MCF 10A (cell line): ENCODE data around the gene TRANK1. TPM values are rescaled to one million over a fixed set of nuclear protein-coding genes. Genes with fewer than 3 reads are reported as not detected.

Source experiments
- BruUV-seq: library from RNA; stranded (reverse); fragments of 400-500 nt; replicated peaks from 2 replicates; lab custom pipeline; 2021; lab: Mats Ljungman, UMichigan
- CTCF ChIA-PET: fragments of 300-600 bp; sonication (Branson Sonifier 250); formaldehyde crosslinking; extraction: SDS; loops from one replicate; lab custom pipeline; 2021; ENCODE audit warnings: antibody characterized with exemption, inconsistent platforms; lab: Yijun Ruan, JAX
- POLR2A ChIA-PET: fragments of 300-600, 350-650 bp; sonication (Branson Sonifier 250); formaldehyde crosslinking; extraction: SDS; loops from one replicate; lab custom pipeline; 2020; ENCODE audit warnings: antibody characterized with exemption, inconsistent platforms; lab: Yijun Ruan, JAX
- DNase-seq: peaks from one replicate; pipeline ENCODE4 v3.0.0-alpha.2; 2018; ENCODE audit not compliant: unreplicated experiment
- H3K27ac Mint-ChIP-seq: one replicate; pipeline ENCODE4 v1.8.0; 2022; ENCODE audit warnings: mild to moderate bottlenecking, low read depth, mixed read lengths; ENCODE audit not compliant: unreplicated experiment
- H3K27me3 Mint-ChIP-seq: one replicate; pipeline ENCODE4 v1.8.0; 2022; ENCODE audit warnings: mixed read lengths; ENCODE audit not compliant: insufficient read depth, unreplicated experiment
- H3K36me3 Mint-ChIP-seq: one replicate; pipeline ENCODE4 v1.8.0; 2022; ENCODE audit warnings: mild to moderate bottlenecking, moderate library complexity, mixed read lengths; ENCODE audit not compliant: insufficient read depth, unreplicated experiment
- H3K4me1 Mint-ChIP-seq: one replicate; pipeline ENCODE4 v1.8.0; 2022; ENCODE audit warnings: mixed read lengths; ENCODE audit not compliant: insufficient read depth, unreplicated experiment
- H3K4me3 Mint-ChIP-seq: one replicate; pipeline ENCODE4 v1.8.0; 2022; ENCODE audit warnings: mild to moderate bottlenecking, moderate library complexity, mixed read lengths; ENCODE audit not compliant: unreplicated experiment
- H3K9me3 Mint-ChIP-seq: one replicate; pipeline ENCODE4 v1.8.0; 2022; ENCODE audit warnings: mixed read lengths; ENCODE audit not compliant: unreplicated experiment
- intact Hi-C: fragments of 100-400 bp; cut with micrococcal nuclease; formaldehyde crosslinking; loops from 2 replicates; pipeline ENCODE4 v1.14.1; 2022
- total RNA-seq: library from RNA; stranded (reverse); gene quantifications from 2 replicates; pipeline ENCODE4 v1.2.3, GENCODE V29; 2022
- TF ChIP-seq, protein P1 (sequence below): fragments of 200-600 bp; IDR thresholded peaks from one replicate; pipeline ENCODE4 v1.8.0; 2022; ENCODE audit warnings: antibody characterized with exemption, mild to moderate bottlenecking; ENCODE audit not compliant: unreplicated experiment

The TRANK1 gene
- total RNA-seq, 1 experiment from 2014 or later, result 4.7 TPM

DNA sequence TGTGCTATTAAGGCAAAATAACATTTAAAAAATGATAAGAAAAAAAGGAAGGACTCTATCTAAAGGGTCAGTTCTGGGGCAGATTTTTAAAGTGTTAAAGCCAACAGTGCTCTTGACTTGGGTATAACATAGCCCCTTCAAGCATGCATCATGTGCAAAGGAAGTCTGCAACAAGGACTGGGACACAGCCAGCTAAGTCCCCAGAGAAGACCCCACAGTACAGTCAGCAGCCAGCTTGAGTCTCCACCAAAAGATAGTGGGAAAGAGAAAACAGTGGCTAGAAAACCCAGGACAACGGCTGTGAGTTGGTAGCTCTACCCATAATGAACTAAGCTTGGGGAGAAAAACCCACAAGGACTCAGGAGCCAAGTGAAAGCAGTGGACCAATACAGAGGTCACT is 94.1 kb downstream of the TRANK1 start:
- Mint-ChIP-seq H3K36me3 (peaks cover 7% of the 10 kb centered on the region), H3K4me1 (no peaks in the 10 kb centered on the region), H3K4me3 (no peak overlapping the region), H3K9me3 (no peaks in the 10 kb centered on the region), H3K27ac (no peak overlapping the region), H3K27me3 (no peaks in the 10 kb centered on the region)
- ChIA-PET CTCF (interaction anchor here (1.0 to 2.3 kb wide), 2 partner anchors 18 to 122 kb away, joined by 4 to 10 read pairs; no protein-coding TSS in a partner anchor), POLR2A (no interaction called here)
- intact Hi-C loops, result no loop called here
- DNase-seq, result no peak
- TF ChIP-seq, protein P1, sequence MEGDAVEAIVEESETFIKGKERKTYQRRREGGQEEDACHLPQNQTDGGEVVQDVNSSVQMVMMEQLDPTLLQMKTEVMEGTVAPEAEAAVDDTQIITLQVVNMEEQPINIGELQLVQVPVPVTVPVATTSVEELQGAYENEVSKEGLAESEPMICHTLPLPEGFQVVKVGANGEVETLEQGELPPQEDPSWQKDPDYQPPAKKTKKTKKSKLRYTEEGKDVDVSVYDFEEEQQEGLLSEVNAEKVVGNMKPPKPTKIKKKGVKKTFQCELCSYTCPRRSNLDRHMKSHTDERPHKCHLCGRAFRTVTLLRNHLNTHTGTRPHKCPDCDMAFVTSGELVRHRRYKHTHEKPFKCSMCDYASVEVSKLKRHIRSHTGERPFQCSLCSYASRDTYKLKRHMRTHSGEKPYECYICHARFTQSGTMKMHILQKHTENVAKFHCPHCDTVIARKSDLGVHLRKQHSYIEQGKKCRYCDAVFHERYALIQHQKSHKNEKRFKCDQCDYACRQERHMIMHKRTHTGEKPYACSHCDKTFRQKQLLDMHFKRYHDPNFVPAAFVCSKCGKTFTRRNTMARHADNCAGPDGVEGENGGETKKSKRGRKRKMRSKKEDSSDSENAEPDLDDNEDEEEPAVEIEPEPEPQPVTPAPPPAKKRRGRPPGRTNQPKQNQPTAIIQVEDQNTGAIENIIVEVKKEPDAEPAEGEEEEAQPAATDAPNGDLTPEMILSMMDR, result no peak
- BruUV-seq, result no TSS peak

DNA sequence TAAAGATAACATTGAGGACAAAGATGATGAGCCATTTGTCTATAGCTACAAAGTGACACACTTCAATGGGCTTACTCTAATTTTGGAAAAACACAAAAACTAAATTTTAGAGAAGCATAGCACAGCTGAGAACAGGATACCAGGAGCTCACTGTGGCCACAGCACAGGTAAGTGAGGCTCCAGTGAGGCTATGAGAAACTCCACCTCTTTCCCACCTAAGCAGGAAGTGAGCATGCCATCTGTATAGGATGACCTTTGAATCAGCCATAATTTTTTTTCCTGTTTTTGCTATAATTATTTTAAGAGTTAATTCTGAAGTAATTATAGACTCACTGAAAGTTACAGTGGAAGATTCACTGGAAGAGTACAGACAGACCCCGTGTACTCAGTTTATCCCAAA is 98.4 kb downstream of the TRANK1 start:
- ChIA-PET CTCF (interaction anchor here (0.5 to 4.6 kb wide), 8 partner anchors 10 to 111 kb away, joined by 3 to 18 read pairs (median 3); no protein-coding TSS in a partner anchor), POLR2A (interaction anchor here (0.9 kb wide), 1 partner anchor 112 kb away, joined by 3 read pairs; no protein-coding TSS in a partner anchor)
- peaks cover 5% of the 10 kb centered on the region for H3K9me3 Mint-ChIP-seq
- H3K27me3 Mint-ChIP-seq, result no peaks in the 10 kb centered on the region
- no peak for DNase-seq
- no TSS peak for BruUV-seq
- no peaks in the 10 kb centered on the region for H3K4me1 Mint-ChIP-seq
- H3K4me3 Mint-ChIP-seq, result no peak overlapping the region
- TF ChIP-seq, protein P1, result no peak
- H3K36me3 Mint-ChIP-seq, result peaks cover 7% of the 10 kb centered on the region
- intact Hi-C loops, result no loop called here
- no peak overlapping the region for H3K27ac Mint-ChIP-seq

DNA sequence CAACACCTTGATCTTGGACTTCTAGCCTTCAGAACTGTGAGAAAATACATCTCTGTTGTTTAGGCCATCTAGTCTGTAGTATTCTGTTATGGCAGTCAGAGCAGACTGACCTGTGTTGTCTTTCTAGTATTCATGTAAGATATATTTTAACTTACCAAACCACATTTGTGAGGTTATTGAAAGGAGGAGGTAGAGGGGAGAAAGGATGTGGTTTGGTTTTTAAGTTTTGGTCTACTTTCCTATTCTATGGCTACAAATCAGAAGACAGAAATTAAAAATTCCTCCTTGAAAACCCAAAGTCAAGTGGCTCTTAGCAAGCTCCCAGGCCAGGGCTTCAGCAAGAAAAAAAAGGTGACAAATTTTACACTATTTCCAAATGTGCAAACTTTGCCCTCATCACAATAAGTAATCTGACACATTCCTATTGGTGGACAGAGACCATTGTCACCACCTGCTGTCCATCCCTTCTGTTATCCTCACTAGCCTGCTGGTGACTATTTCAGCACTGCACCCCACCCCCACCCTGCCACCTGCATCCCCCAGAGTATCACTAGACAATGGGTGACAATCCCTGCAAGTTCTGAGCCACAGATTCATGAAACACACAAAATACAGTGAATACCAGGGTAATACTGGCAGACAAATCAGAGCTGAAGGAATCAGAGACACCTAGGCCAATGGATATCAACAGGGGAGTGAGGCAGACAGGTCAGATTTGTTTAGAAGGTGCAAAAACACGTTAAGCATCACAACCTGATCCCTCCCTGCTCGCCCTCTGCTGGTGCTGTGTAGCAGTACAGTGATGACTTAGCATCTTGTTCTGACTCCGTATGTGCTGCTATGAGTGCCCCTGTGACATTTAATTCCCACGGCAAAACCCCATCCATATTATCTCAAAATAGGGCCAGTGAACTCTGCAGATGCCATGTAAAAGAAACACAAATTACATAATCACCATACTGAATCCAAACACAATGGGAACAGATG is 101.5 kb downstream of the TRANK1 start:
- CTCF ChIA-PET, result interaction anchor here (0.5 to 4.6 kb wide), 21 partner anchors 12 to 269 kb away, joined by 3 to 18 read pairs (median 5); no protein-coding TSS in a partner anchor

More for the DNA sequence above, 101.5 kb downstream of the TRANK1 start:
- H3K36me3 Mint-ChIP-seq, result peaks cover 7% of the 10 kb centered on the region
- H3K27me3 Mint-ChIP-seq, result no peaks in the 10 kb centered on the region
- no peaks in the 10 kb centered on the region for H3K4me1 Mint-ChIP-seq
- H3K27ac Mint-ChIP-seq, result no peak overlapping the region
- intact Hi-C loops, result loop anchor here (2.0 kb wide), 1 partner anchor 51 kb away; no protein-coding TSS in a partner anchor
- no TSS peak for BruUV-seq
- no peak overlapping the region for H3K4me3 Mint-ChIP-seq
- TF ChIP-seq, protein P1, result peak; percentile 46
- peak; percentile 51 for DNase-seq
- H3K9me3 Mint-ChIP-seq, result peaks cover 8% of the 10 kb centered on the region
- POLR2A ChIA-PET, result no interaction called here
